Islet of Langerhans (tissue), 1 donor: ENCODE data around the gene TSPAN9.

Experiments used
- FAIRE-seq: peaks from one replicate; lab custom pipeline; 2011; peaks lifted over from hg19 to GRCh38; lab: Jason Lieb, UNC

Gene TSPAN9

DNA sequence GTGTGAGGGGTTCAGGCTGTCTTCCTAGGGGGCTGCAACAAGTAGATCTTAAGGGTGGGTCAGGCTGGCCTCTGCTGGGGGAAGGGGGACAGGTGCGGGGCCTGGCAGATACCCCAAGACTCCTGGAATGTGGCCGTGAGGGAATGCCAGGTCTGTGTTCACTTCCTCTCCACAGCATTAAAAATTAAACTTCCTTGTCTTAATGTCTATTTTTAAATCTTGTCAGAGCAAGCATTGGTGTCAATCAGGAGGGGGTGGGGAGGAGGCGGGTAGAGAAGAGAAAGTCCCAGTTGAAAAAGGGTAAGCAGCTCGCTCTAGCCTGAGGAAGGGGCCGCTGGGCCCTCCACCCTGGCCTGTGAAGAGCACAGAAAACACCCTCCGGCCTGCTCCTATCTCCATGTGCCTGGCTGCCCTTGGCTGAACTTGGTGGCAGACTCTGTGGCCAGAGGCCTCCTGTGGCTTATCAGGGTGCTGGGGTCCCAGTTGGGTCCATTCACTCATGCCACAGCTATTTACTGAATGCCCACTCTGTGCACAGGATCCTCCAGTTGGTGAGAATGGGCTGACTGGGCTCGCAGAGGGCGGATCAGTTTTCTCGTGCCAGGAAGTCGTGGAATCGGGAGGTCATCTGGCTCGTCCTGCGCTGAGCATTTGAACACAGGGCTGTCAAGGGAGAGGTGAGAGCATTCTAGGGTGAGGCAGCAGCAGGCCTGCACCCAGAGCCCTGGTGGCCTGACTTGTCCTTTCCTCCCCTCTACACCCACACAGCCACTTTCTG, 128.8 kb downstream of the TSPAN9 start:
- FAIRE-seq = no peak

GRCh38 chr12:3206536-3207072, 129.4 kb downstream of the TSPAN9 start:
- FAIRE-seq = no peak

- FAIRE-seq = no peak
These were observed 130.0 kb downstream of the TSPAN9 start for GRCh38 chr12:3207175-3207574.

GRCh38 chr12:3207858-3208257, 130.7 kb downstream of the TSPAN9 start:
- FAIRE-seq = no peak

DNA sequence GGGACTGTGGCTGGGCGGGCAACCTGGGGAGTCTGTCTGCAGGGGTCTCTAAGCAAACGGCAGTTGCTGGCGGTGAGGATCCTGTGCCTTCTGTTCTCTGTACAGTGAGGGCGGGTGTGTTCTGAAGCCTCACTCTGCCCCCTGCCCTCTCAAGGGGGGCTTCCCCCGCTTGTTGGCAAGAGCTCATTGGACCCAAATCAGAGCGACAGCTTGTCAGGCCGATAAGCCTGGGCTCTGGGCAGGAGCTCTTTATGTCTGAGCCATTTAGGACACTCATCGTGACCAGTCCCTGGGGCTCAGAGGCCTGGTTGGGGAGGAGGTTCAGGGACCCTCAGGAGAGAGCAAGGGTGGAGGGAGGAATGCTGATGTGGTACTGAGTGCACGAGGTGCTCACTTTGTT, 136.0 kb downstream of the TSPAN9 start:
- no peak for FAIRE-seq

GRCh38 chr12:3213768-3214167, 136.6 kb downstream of the TSPAN9 start:
- no peak for FAIRE-seq

DNA sequence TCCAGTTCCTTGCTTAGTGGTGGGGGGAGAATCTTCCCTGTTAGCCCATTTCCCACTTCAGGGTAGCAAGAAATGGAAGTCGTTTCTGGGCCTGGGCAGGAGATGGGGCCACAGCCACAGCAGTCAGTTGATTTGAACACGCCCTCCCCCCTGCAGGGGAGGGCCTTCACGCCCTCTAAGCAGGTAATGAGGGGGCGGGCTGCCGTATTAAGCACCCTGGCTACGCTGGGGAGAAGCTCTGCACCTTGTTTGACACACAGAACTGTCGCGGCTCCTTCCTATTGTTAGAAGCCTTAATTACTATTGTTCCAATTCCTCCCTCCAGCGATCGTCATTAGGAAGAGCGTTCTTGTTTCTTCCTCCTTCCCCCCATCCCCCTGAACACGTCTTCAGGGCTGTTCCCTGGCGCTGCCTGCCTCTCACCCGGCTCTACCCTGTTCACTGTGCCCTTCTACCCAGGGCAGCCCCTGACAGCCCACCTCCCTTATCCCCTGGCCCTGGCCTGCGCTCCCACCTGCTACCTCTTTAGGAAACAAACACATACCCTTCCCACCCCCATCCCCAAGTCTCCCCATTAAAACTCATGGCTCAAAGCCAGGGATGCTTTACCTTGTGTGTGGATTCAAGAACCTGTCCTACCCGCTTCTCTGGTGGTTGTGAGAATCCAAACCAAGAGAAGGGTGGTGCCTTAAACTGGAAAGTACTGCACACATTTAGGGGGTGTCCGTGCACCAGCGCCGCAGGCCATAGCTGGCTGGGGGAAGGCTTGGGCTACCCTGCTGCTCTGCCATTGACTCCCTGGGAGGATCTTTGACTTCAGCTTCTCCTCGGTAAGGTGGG, 137.6 kb downstream of the TSPAN9 start:
- FAIRE-seq = no peak

- no peak for FAIRE-seq
These were observed 138.3 kb downstream of the TSPAN9 start for GRCh38 chr12:3215410-3215975.

- no peak for FAIRE-seq
These were observed 138.9 kb downstream of the TSPAN9 start for GRCh38 chr12:3216097-3216496.

DNA sequence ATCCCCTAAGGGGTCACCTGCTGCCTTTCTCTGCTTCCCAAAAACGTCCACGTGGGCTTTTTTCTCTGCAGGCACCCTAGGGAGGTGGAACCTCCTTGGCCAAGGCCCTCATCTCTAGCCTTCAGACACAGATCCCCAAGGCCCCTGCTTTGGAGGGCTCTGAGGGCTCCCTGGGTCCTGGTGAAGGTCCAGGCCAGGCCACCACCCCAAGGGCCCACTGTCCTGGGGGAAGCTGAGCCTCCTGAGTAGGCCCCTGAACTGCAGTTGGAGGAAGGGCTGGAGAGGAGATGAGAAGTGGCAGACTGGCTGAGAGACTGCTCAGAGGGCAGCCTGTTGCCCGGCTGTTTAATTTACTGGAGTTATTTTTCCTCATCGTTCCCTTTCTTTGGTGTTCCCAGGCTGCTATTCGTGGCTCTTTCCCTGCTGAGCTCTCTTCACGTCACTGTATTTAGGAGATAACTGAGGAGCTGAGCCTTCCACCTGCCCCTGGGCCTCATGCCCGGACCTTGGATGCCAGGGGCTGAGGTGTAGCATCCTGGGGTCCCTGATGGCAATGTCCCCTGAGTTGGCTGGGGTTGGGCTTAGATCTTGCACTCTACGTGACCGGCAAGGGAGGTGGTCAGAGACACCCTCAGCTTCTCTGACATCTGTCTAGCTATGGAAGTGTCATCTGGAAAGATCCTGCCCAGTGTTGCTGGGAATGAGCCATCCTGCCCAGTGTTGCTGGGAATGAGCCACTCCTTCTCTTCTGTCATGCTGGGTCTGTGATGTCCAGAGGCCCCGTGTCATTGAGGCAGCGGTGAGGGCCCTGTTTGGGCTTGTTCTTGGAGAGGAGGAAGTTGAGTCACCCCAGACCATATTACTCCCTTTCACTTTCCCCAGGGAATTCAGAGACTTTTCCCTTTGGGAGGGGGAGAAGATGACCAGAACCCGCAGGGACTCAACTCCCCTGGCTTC, 139.8 kb downstream of the TSPAN9 start:
- no peak for FAIRE-seq

GRCh38 chr12:3217683-3218079, 140.5 kb downstream of the TSPAN9 start:
- no peak for FAIRE-seq

GRCh38 chr12:3218228-3219171, 141.3 kb downstream of the TSPAN9 start:
- FAIRE-seq = no peak

DNA sequence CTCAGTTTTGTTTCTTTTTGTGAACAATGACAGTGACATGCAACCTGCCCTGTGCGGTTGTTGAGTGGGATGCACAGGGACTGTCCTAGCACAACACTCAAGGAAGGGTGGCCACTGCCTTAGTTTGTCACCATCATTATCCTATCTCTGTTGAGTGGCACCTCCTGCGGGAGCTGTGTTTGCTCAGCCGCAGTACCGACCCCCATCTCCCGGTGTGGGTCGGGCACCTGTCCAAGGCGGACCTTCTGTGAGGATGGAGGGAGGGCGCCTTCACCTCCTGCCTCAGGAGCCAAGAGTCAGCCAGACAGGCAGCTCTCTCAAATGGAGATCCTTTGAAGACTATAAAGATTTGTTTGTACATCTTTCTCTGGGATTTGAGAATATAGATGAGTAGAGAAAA, 142.1 kb downstream of the TSPAN9 start:
- no peak for FAIRE-seq

- no peak for FAIRE-seq
These were observed 143.5 kb downstream of the TSPAN9 start for GRCh38 chr12:3220382-3221321.

DNA sequence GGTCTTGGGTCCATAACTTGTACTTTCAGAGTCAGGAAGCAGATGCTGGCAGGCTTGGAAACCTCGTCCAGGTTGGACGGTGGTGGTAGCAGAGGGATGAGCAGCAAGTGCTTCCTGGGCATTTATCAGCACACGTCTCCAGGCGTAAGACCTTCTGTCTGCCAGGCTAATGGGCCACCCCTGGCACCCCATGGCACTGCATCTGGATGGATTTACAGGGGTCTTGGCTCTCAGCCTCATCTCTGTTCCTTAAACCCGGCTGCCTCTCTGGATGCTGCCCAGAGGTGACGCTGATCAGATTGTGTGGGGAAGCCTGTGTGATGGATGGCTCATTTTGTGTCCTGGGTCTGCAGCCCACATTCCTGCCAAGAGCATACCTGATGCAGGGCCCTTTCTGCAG, 145.1 kb downstream of the TSPAN9 start:
- no peak for FAIRE-seq

DNA sequence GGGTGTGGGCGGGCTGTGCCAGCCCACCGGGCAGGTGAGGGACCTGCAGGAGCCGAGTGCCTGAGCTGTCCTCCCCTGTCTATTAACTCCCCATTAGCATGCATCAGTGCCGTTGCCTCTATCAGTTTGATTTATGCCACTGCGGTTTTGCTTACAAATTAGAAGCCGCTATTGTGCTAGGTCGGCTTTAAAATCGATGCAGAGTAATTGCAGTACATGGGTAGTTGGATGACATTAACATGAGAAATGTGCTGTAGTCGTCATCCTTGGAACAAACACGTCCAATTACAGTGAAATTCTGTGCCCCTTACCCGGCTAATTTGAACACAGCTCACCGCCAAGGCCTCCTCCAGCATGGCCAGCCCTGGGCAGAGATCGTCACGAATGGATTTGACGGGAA, 145.8 kb downstream of the TSPAN9 start:
- no peak for FAIRE-seq

DNA sequence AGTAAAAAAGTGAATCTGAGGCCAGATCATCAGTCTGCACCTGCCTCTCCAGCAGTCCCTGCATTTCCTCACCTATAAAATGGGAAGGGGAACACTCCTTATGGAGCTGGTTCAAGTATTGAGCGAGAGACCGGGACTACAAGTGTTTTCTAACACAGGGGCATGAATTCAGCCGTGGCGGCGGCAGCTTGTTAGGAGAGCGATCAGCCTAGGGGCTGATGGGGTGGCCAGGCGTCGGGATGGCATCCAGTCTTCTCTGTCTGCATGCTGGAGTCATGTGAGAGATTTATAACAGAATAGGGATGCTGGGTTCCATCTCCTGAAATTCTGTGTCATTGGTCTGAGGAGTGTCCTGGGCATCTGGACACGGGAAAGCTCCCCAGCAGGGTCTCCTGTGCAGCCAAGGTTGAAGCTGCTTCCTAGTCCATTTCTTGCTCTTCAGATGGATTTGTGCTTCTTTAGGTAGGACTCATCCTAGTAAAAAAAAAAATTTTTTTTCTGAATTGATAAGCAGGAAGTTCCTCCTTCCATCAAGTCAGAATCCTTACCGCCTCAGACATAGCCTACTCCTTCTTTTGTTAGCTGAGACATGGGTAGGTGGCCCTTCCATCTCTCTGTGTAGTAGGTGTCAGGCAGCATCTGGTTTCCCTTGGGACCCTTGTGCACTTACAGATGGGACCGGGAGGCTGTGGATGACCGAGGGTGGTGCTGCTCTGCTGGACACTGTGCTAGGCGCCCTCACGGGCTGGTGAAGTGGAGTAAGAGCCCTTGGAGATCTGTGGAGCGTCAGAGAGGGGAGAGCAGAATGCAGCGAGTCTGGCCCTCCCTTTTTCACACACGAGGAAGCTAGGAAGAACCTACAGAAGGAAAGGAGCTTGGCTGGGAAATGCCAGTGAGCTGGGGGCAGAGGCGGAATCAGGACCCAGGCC, 146.7 kb downstream of the TSPAN9 start:
- no peak for FAIRE-seq

- no peak for FAIRE-seq
These were observed 147.3 kb downstream of the TSPAN9 start for GRCh38 chr12:3224530-3224903.
